ENCODE results near the gene NDUFAF5.

Gene NDUFAF5

GRCh38 chr20:13851279-13851678, 66.5 kb downstream of the NDUFAF5 start:
- TF ChIP-seq CSDC2 (CRISPR knock-in tag; IDR thresholded peaks at IDR 0.05) (no peak), CREB5 (CRISPR knock-in tag; IDR thresholded peaks at IDR 0.05; ENCODE audit: low read depth) (no peak), CSRNP3 (CRISPR knock-in tag; IDR thresholded peaks at IDR 0.05) (no peak), ZNF8 (CRISPR knock-in tag; IDR thresholded peaks at IDR 0.05) (no peak), OSR1 (CRISPR knock-in tag; IDR thresholded peaks at IDR 0.05) (no peak), ESRRG (CRISPR knock-in tag; IDR thresholded peaks at IDR 0.05) (no peak), ZFP3 (CRISPR knock-in tag; IDR thresholded peaks at IDR 0.05) (no peak), ZFP30 (CRISPR knock-in tag; IDR thresholded peaks at IDR 0.05) (no peak)
- no peak for ATAC-seq

GRCh38 chr20:13852306-13852705, 67.5 kb downstream of the NDUFAF5 start:
- no peak; the same call in 2 of the 3 replicates for ATAC-seq
- no peak for TF ChIP-seq ISL1 (CRISPR knock-in tag; IDR thresholded peaks at IDR 0.05)
- TF ChIP-seq BACH2 (CRISPR knock-in tag; IDR thresholded peaks at IDR 0.05; ENCODE audit: borderline replicate concordance): no peak
- no peak for TF ChIP-seq GLIS3 (CRISPR knock-in tag; IDR thresholded peaks at IDR 0.05)
- no peak for TF ChIP-seq ARNTL (CRISPR knock-in tag; IDR thresholded peaks at IDR 0.05; ENCODE audit: borderline replicate concordance, low read depth)

GRCh38 chr20:13855613-13856012, 70.8 kb downstream of the NDUFAF5 start:
- ATAC-seq: no peak
- TF ChIP-seq BACH2 (CRISPR knock-in tag; IDR thresholded peaks at IDR 0.05; ENCODE audit: borderline replicate concordance): no peak

GRCh38 chr20:13856354-13856753, 71.5 kb downstream of the NDUFAF5 start:
- ATAC-seq: no peak
- TF ChIP-seq TOX (CRISPR knock-in tag; IDR thresholded peaks at IDR 0.05; ENCODE audit: borderline replicate concordance) (no peak), CREB5 (CRISPR knock-in tag; IDR thresholded peaks at IDR 0.05; ENCODE audit: low read depth) (no peak), ZFP30 (CRISPR knock-in tag; IDR thresholded peaks at IDR 0.05) (no peak), ZFP3 (CRISPR knock-in tag; IDR thresholded peaks at IDR 0.05) (no peak)

- TF ChIP-seq RARB (CRISPR knock-in tag; IDR thresholded peaks at IDR 0.05) (no peak), BACH2 (CRISPR knock-in tag; IDR thresholded peaks at IDR 0.05; ENCODE audit: borderline replicate concordance) (no peak), PATZ1 (CRISPR knock-in tag; IDR thresholded peaks at IDR 0.05; ENCODE audit: borderline replicate concordance) (no peak), PPARA (CRISPR knock-in tag; IDR thresholded peaks at IDR 0.05; ENCODE audit: borderline replicate concordance) (no peak), CSRNP3 (CRISPR knock-in tag; IDR thresholded peaks at IDR 0.05) (no peak), OSR1 (CRISPR knock-in tag; IDR thresholded peaks at IDR 0.05) (no peak), SNAI2 (CRISPR knock-in tag; IDR thresholded peaks at IDR 0.05) (no peak), ARNTL (CRISPR knock-in tag; IDR thresholded peaks at IDR 0.05; ENCODE audit: borderline replicate concordance, low read depth) (no peak), ZFP30 (CRISPR knock-in tag; IDR thresholded peaks at IDR 0.05) (no peak)
- ATAC-seq: no peak
These were observed 72.5 kb downstream of the NDUFAF5 start for GRCh38 chr20:13857304-13857703.

GRCh38 chr20:13857961-13858360, 73.1 kb downstream of the NDUFAF5 start:
- ATAC-seq: no peak
- TF ChIP-seq OSR1 (CRISPR knock-in tag; IDR thresholded peaks at IDR 0.05) (no peak), ZFP30 (CRISPR knock-in tag; IDR thresholded peaks at IDR 0.05) (no peak), TSHZ2 (CRISPR knock-in tag; IDR thresholded peaks at IDR 0.05) (no peak), TOX (CRISPR knock-in tag; IDR thresholded peaks at IDR 0.05; ENCODE audit: borderline replicate concordance) (no peak), ZNF70 (CRISPR knock-in tag; IDR thresholded peaks at IDR 0.05) (no peak), POU6F1 (CRISPR knock-in tag; IDR thresholded peaks at IDR 0.05; ENCODE audit: borderline replicate concordance, low read depth) (no peak), ISL1 (CRISPR knock-in tag; IDR thresholded peaks at IDR 0.05) (no peak), ESRRG (CRISPR knock-in tag; IDR thresholded peaks at IDR 0.05) (no peak), PPARA (CRISPR knock-in tag; IDR thresholded peaks at IDR 0.05; ENCODE audit: borderline replicate concordance) (no peak)
